HepG2 (cell line): ENCODE measurements around the gene CCT8. TPM values are rescaled to one million over a fixed set of nuclear protein-coding genes. Genes with fewer than 3 reads are reported as not detected.

Source experiments
- KDM4B ChIP-seq: sonication (generic); formaldehyde crosslinking; IDR thresholded peaks from 2 replicates; pipeline ENCODE4 v1.4.0; 2020; ENCODE audit warnings: missing genetic modification reagents
- PITX1 ChIP-seq: sonication (generic); formaldehyde crosslinking; IDR thresholded peaks from 2 replicates; pipeline ENCODE4 v1.5.1; 2020; ENCODE audit warnings: mild to moderate bottlenecking, missing genetic modification reagents
- U2AF1 ChIP-seq: fragments of 200-400 bp; formaldehyde crosslinking; optimal IDR thresholded peaks from 2 replicates; pipeline ENCODE3; 2017; ENCODE audit warnings: mild to moderate bottlenecking, low read depth, low read length
- XBP1 ChIP-seq: sonication (generic); formaldehyde crosslinking; IDR thresholded peaks from 2 replicates; pipeline ENCODE4 v1.5.0; 2020; ENCODE audit warnings: missing genetic modification reagents
- ZNF20 ChIP-seq: sonication (generic); formaldehyde crosslinking; IDR thresholded peaks from 2 replicates; pipeline ENCODE4 v1.4.0; 2020; ENCODE audit warnings: mild to moderate bottlenecking, moderate library complexity, missing genetic modification reagents
- ZNF329 ChIP-seq: sonication (generic); formaldehyde crosslinking; IDR thresholded peaks from 2 replicates; pipeline ENCODE4 v1.9.0; 2021; ENCODE audit warnings: low read depth, mild to moderate bottlenecking, missing genetic modification reagents
- ZNF562 ChIP-seq: sonication (generic); formaldehyde crosslinking; IDR thresholded peaks from 2 replicates; pipeline ENCODE4 v1.8.0; 2022; ENCODE audit warnings: missing genetic modification reagents, borderline replicate concordance
- polyA plus RNA-seq, 8 experiments: library from polyadenylated mRNA; depleted of rRNA in 3 of 8; stranded (reverse) in 7 of 8; unstranded in 1 of 8; fragments of >200 nt; fragmentation: Illumina TruSeq in 4 of 8; extraction: Trizol in 4 of 8; gene quantifications; 2 replicates each; pipeline versions ENCODE4 v1.2.1 to v1.2.3, GENCODE V29; 2011 to 2016; ENCODE audit warnings: low read depth in 4 of 8, missing spikeins in 1 of 8, mixed read lengths in 1 of 8; ENCODE audit not compliant: insufficient read depth in 1 of 8
- total RNA-seq, 5 experiments: library from RNA; depleted of rRNA; stranded (reverse); fragments of >200 nt; fragmentation: Illumina TruSeq; extraction: Trizol; gene quantifications; 2 replicates each; pipeline ENCODE4 v1.2.3, GENCODE V29; 2016; ENCODE audit warnings: low read depth in 1 of 5
- TF ChIP-seq, protein P1 (sequence below): sonication (generic); formaldehyde crosslinking; IDR thresholded peaks from 2 replicates; pipeline ENCODE4 v1.5.1; 2020; ENCODE audit warnings: mild to moderate bottlenecking, missing genetic modification reagents, moderate library complexity
- TF ChIP-seq, protein P2 (sequence below), 2 experiments: IDR thresholded peaks; 2 replicates each; pipeline ENCODE4 v1.6.1; 2011 to 2012; ENCODE audit warnings: low read length in 2 of 2, borderline replicate concordance in 1 of 2, low read depth in 1 of 2, mild to moderate bottlenecking in 1 of 2, moderate library complexity in 1 of 2
- TF ChIP-seq, protein P3 (sequence below): sonication (generic); formaldehyde crosslinking; conservative IDR thresholded peaks from 2 replicates; pipeline ENCODE4 v1.4.0; 2020; ENCODE audit warnings: missing genetic modification reagents
- TF ChIP-seq, protein P4 (sequence below): IDR thresholded peaks from 2 replicates; pipeline ENCODE4 v1.4.0; 2020; ENCODE audit warnings: mild to moderate bottlenecking, missing genetic modification reagents

CCT8 gene
- total and polyA plus RNA-seq, 2 of the 13 experiments (the other 11 are each of a cell fraction or from before 2014, with no cell fraction given), result 127 to 325 TPM

DNA sequence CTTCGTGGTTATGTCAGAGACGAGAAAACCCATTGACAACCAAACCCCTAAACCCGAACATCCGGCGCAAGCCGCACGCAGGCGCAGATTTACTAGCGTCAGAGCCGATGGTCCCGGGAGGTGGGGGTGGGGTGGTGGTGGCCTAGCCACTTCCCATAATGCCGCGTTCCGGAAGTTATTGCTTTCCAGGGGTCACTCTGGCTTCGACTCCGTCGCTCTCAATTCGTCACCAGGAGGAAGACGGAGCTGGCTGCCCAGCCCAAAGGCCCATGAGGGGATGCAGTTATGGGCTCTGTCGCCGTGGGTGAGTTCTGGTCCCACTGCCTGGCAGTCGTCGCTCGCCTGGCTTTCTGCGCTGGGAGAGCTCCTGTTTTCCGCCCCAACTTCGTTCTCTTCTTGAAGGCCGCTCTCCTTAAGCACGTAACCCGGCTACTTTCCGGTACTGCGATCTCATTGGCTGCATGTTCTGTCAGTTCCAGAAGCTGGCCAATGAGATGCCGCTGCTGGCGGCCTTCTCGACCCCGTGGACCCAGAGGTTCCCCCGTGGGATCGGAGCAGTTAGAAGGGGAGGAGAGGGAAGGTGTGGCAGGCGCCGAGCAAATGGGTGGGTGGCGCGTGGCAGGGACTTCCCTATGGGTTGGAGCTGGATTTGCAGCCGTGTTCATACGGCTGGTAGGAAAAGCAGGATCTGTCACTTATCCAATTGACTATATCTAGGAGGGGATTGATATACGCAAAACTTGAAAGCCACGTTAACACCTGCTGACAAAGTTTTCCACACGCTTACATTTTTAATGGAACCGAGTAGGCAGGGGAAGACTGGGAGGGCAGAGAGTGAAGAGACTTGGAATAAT is 48.7 kb downstream of the CCT8 start, which contains the start of gene USP16 (continued):
- TF ChIP-seq ZNF562 (CRISPR knock-in tag), result no peak
- TF ChIP-seq, protein P1, sequence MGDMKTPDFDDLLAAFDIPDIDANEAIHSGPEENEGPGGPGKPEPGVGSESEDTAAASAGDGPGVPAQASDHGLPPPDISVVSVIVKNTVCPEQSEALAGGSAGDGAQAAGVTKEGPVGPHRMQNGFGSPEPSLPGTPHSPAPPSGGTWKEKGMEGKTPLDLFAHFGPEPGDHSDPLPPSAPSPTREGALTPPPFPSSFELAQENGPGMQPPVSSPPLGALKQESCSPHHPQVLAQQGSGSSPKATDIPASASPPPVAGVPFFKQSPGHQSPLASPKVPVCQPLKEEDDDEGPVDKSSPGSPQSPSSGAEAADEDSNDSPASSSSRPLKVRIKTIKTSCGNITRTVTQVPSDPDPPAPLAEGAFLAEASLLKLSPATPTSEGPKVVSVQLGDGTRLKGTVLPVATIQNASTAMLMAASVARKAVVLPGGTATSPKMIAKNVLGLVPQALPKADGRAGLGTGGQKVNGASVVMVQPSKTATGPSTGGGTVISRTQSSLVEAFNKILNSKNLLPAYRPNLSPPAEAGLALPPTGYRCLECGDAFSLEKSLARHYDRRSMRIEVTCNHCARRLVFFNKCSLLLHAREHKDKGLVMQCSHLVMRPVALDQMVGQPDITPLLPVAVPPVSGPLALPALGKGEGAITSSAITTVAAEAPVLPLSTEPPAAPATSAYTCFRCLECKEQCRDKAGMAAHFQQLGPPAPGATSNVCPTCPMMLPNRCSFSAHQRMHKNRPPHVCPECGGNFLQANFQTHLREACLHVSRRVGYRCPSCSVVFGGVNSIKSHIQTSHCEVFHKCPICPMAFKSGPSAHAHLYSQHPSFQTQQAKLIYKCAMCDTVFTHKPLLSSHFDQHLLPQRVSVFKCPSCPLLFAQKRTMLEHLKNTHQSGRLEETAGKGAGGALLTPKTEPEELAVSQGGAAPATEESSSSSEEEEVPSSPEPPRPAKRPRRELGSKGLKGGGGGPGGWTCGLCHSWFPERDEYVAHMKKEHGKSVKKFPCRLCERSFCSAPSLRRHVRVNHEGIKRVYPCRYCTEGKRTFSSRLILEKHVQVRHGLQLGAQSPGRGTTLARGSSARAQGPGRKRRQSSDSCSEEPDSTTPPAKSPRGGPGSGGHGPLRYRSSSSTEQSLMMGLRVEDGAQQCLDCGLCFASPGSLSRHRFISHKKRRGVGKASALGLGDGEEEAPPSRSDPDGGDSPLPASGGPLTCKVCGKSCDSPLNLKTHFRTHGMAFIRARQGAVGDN, result peak; percentile 77
- peak; percentile 52; the same call in 1 of the 2 replicates for TF ChIP-seq KDM4B (CRISPR knock-in tag)
- no peak for TF ChIP-seq ZNF20 (CRISPR knock-in tag)
- TF ChIP-seq, protein P2, sequence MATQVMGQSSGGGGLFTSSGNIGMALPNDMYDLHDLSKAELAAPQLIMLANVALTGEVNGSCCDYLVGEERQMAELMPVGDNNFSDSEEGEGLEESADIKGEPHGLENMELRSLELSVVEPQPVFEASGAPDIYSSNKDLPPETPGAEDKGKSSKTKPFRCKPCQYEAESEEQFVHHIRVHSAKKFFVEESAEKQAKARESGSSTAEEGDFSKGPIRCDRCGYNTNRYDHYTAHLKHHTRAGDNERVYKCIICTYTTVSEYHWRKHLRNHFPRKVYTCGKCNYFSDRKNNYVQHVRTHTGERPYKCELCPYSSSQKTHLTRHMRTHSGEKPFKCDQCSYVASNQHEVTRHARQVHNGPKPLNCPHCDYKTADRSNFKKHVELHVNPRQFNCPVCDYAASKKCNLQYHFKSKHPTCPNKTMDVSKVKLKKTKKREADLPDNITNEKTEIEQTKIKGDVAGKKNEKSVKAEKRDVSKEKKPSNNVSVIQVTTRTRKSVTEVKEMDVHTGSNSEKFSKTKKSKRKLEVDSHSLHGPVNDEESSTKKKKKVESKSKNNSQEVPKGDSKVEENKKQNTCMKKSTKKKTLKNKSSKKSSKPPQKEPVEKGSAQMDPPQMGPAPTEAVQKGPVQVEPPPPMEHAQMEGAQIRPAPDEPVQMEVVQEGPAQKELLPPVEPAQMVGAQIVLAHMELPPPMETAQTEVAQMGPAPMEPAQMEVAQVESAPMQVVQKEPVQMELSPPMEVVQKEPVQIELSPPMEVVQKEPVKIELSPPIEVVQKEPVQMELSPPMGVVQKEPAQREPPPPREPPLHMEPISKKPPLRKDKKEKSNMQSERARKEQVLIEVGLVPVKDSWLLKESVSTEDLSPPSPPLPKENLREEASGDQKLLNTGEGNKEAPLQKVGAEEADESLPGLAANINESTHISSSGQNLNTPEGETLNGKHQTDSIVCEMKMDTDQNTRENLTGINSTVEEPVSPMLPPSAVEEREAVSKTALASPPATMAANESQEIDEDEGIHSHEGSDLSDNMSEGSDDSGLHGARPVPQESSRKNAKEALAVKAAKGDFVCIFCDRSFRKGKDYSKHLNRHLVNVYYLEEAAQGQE (IDR thresholded peaks at IDR 0.05; ENCODE audit: borderline replicate concordance in 1 of 2, low read depth in 1 of 2, low read length in 2 of 2), result peak in 1 of 2 experiments; percentile 16; a peak in 1 of 4 replicates
- TF ChIP-seq, protein P3, sequence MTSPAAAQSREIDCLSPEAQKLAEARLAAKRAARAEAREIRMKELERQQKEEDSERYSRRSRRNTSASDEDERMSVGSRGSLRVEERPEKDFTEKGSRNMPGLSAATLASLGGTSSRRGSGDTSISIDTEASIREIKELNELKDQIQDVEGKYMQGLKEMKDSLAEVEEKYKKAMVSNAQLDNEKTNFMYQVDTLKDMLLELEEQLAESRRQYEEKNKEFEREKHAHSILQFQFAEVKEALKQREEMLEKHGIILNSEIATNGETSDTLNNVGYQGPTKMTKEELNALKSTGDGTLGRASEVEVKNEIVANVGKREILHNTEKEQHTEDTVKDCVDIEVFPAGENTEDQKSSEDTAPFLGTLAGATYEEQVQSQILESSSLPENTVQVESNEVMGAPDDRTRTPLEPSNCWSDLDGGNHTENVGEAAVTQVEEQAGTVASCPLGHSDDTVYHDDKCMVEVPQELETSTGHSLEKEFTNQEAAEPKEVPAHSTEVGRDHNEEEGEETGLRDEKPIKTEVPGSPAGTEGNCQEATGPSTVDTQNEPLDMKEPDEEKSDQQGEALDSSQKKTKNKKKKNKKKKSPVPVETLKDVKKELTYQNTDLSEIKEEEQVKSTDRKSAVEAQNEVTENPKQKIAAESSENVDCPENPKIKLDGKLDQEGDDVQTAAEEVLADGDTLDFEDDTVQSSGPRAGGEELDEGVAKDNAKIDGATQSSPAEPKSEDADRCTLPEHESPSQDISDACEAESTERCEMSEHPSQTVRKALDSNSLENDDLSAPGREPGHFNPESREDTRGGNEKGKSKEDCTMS, result no peak
- TF ChIP-seq PITX1 (CRISPR knock-in tag), result peak; percentile 46
- no peak for TF ChIP-seq U2AF1
- TF ChIP-seq XBP1 (CRISPR knock-in tag), result peak; percentile 80; the same call in 1 of the 2 replicates
- TF ChIP-seq ZNF329 (CRISPR knock-in tag), result no peak
- TF ChIP-seq, protein P4, sequence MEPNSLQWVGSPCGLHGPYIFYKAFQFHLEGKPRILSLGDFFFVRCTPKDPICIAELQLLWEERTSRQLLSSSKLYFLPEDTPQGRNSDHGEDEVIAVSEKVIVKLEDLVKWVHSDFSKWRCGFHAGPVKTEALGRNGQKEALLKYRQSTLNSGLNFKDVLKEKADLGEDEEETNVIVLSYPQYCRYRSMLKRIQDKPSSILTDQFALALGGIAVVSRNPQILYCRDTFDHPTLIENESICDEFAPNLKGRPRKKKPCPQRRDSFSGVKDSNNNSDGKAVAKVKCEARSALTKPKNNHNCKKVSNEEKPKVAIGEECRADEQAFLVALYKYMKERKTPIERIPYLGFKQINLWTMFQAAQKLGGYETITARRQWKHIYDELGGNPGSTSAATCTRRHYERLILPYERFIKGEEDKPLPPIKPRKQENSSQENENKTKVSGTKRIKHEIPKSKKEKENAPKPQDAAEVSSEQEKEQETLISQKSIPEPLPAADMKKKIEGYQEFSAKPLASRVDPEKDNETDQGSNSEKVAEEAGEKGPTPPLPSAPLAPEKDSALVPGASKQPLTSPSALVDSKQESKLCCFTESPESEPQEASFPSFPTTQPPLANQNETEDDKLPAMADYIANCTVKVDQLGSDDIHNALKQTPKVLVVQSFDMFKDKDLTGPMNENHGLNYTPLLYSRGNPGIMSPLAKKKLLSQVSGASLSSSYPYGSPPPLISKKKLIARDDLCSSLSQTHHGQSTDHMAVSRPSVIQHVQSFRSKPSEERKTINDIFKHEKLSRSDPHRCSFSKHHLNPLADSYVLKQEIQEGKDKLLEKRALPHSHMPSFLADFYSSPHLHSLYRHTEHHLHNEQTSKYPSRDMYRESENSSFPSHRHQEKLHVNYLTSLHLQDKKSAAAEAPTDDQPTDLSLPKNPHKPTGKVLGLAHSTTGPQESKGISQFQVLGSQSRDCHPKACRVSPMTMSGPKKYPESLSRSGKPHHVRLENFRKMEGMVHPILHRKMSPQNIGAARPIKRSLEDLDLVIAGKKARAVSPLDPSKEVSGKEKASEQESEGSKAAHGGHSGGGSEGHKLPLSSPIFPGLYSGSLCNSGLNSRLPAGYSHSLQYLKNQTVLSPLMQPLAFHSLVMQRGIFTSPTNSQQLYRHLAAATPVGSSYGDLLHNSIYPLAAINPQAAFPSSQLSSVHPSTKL, result peak; percentile 27; the same call in 1 of the 2 replicates
